Mesendoderm (in vitro differentiated cells): ENCODE data around the gene CMTM4.

ENCODE experiments used
- DNase-seq: peaks from one replicate; pipeline ENCODE4 v3.0.0; 2013
- H2AK5ac ChIP-seq: 2 replicates; pipeline ENCODE4 v1.6.1; 2013; ENCODE audit warnings: low read length, inconsistent platforms
- H2BK120ac ChIP-seq: 2 replicates; pipeline ENCODE4 v1.6.1; 2013; ENCODE audit warnings: low read depth, mild to moderate bottlenecking, low read length, moderate library complexity, mixed read lengths
- H2BK15ac ChIP-seq: replicated peaks from 2 replicates; pipeline ENCODE4 v1.6.1; 2013; ENCODE audit warnings: low read depth, mild to moderate bottlenecking, moderate library complexity
- H2BK5ac ChIP-seq: 2 replicates; pipeline ENCODE4 v1.6.1; 2013; ENCODE audit warnings: low read length, inconsistent platforms
- H3K18ac ChIP-seq: 2 replicates; pipeline ENCODE4 v1.6.1; 2013; ENCODE audit warnings: mild to moderate bottlenecking, low read length, mixed read lengths
- H3K23ac ChIP-seq: one replicate; pipeline ENCODE4 v1.6.1; 2013; ENCODE audit warnings: low read length
- H3K27ac ChIP-seq: 2 replicates; pipeline ENCODE4 v1.5.1; 2013; ENCODE audit warnings: low read depth, mild to moderate bottlenecking, inconsistent platforms, low read length, moderate library complexity
- H3K27me3 ChIP-seq: 2 replicates; pipeline ENCODE4 v1.6.1; 2013; ENCODE audit warnings: low read length, control low read depth, mild to moderate bottlenecking, inconsistent platforms; ENCODE audit not compliant: insufficient read depth, poor library complexity
- H3K36me3 ChIP-seq: 2 replicates; pipeline ENCODE4 v1.6.1; 2013; ENCODE audit warnings: low read length, inconsistent platforms; ENCODE audit not compliant: control insufficient read depth, insufficient read depth
- H3K4ac ChIP-seq: one replicate; pipeline ENCODE4 v1.6.1; 2013; ENCODE audit warnings: low read depth, mild to moderate bottlenecking, low read length, moderate library complexity
- H3K4me1 ChIP-seq: 2 replicates; pipeline ENCODE4 v1.6.1; 2013; ENCODE audit warnings: low read depth, low read length, inconsistent platforms; ENCODE audit not compliant: control insufficient read depth
- H3K4me2 ChIP-seq: 2 replicates; pipeline ENCODE4 v1.6.1; 2013; ENCODE audit warnings: low read length
- H3K4me3 ChIP-seq: 2 replicates; pipeline ENCODE4 v1.5.1; 2013; ENCODE audit warnings: mild to moderate bottlenecking, low read length
- H3K56ac ChIP-seq: one replicate; pipeline ENCODE4 v1.6.1; 2013; ENCODE audit warnings: low read length
- H3K79me1 ChIP-seq: 2 replicates; pipeline ENCODE4 v1.6.1; 2013; ENCODE audit warnings: low read length, inconsistent platforms
- H3K79me2 ChIP-seq: 2 replicates; pipeline ENCODE4 v1.6.1; 2013; ENCODE audit warnings: mild to moderate bottlenecking, low read length; ENCODE audit not compliant: control insufficient read depth, insufficient read depth
- H3K9ac ChIP-seq: 2 replicates; pipeline ENCODE4 v1.6.1; 2013; ENCODE audit warnings: low read length, inconsistent platforms
- H4K5ac ChIP-seq: one replicate; pipeline ENCODE4 v1.6.1; 2013; ENCODE audit warnings: low read length
- H4K8ac ChIP-seq: one replicate; pipeline ENCODE4 v1.6.1; 2013; ENCODE audit warnings: low read depth, mild to moderate bottlenecking, control low read depth, low read length, moderate library complexity
- WGBS: extraction: QIAGEN DNeasy Blood & Tissue Kit; methylation state at CpG from one replicate; pipeline ENCODE4 v1.1.7; 2013; ENCODE audit warnings: low lambda C conversion rate, missing lambda C conversion rate; ENCODE audit not compliant: insufficient coverage; ENCODE audit errors: extremely low coverage; 5-methylcytosine and 5-hydroxymethylcytosine counted together

Gene CMTM4

DNA sequence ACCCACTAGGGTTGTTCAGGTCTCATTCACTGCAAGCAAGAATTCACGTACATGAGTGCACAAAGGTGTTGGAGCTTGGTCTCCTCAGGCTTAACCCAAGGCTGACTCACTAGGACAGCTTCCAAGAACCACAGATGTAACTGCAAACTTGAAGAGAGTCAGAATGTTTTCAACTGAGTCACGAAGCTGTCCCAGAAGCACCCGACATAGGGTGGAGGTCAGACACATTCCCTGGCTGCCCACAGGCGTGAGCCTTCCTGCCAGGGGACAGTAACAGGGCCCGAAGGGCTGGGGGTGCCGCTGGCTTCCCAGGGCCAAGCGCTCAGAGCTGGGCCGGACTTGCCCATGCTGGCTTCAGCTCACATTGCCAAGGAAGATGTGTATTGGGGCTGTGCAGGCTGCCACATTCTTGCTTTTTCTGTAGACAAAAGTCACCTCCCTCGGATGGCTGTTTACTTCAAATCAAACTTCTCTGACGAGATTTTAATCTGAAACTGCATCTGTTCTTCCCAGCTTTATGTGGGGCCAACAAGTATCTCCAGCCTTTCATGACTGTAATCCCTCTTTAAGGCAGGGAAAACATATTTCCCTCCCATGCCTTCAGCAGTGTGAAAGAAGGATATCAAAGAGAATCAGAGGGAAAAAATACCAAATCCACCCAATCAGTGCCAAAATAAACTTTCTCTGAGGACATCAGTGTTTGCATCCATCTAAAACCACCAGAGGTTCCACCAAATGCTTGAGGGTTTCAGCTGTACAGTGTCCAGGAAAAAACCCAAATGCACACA is 77.8 kb downstream of the CMTM4 start:
- WGBS, result no CpG with 5 or more reads among the region's 10 CpGs
- Histone ChIP-seq H3K4me2 (no peak overlapping the region), H3K4me3 (no peak overlapping the region), H3K4me1 (peaks cover 24% of the 10 kb centered on the region), H3K36me3 (peaks cover 2% of the 10 kb centered on the region), H2BK5ac (peak overlapping the region; percentile 69), H3K4ac (peak overlapping the region; percentile 19), H3K27ac (peak overlapping the region; percentile 22), H2BK120ac (no peak overlapping the region), H4K8ac (no peak overlapping the region), H3K56ac (peak overlapping the region; percentile 6), H3K9ac (no peak overlapping the region), H4K5ac (no peak overlapping the region), H3K79me2 (no peaks in the 10 kb centered on the region), H2AK5ac (peak overlapping the region; percentile 40), H3K79me1 (no peaks in the 10 kb centered on the region), H3K27me3 (no peaks in the 10 kb centered on the region), H3K23ac (no peak overlapping the region), H2BK15ac (no peak overlapping the region), H3K18ac (no peak overlapping the region)
- peak; percentile 54 for DNase-seq

DNA sequence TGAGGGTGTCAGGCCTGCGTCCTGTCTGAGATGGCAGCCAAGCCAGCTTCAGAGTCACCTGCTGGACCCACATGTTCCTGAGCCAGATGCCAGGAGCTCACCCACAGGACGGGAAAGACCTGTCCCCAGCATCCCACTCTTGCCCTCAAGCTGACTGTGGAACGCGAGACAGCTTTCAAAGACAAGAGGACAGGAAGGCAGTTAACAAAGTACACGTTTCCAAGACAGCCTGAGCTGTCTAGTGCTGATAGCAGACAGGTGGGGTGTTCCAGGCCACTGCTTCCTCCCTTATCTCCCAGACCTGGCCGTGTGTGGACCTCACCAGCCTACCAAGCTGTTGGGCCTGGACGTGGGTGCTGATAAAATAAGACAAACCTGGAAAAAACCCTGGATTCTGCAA is 78.8 kb downstream of the CMTM4 start:
- Histone ChIP-seq H3K79me2 (no peaks in the 10 kb centered on the region), H3K4ac (no peak overlapping the region), H3K4me2 (no peak overlapping the region), H3K56ac (peak overlapping the region; percentile 62), H3K79me1 (no peaks in the 10 kb centered on the region), H2BK5ac (peak overlapping the region; percentile 59), H3K36me3 (peaks cover 5% of the 10 kb centered on the region), H3K9ac (no peak overlapping the region), H3K27ac (peak overlapping the region; percentile 74), H4K8ac (no peak overlapping the region), H3K23ac (no peak overlapping the region), H3K4me3 (no peak overlapping the region), H4K5ac (no peak overlapping the region), H2BK120ac (no peak overlapping the region), H3K27me3 (no peaks in the 10 kb centered on the region), H2AK5ac (peak overlapping the region; percentile 89), H2BK15ac (no peak overlapping the region), H3K4me1 (peaks cover 18% of the 10 kb centered on the region), H3K18ac (no peak overlapping the region)
- WGBS, result no CpG with 5 or more reads among the region's 7 CpGs
- DNase-seq, result peak; percentile 30

GRCh38 chr16:66617010-66617434 is 79.5 kb downstream of the CMTM4 start:
- H3K4me2 ChIP-seq, result no peak overlapping the region
- peaks cover 18% of the 10 kb centered on the region for H3K4me1 ChIP-seq
- no peak overlapping the region for H3K23ac ChIP-seq
- H3K79me1 ChIP-seq, result no peaks in the 10 kb centered on the region
- no CpG with 5 or more reads among the region's 2 CpGs for WGBS
- no peaks in the 10 kb centered on the region for H3K27me3 ChIP-seq
- DNase-seq, result peak; percentile 52
- no peak overlapping the region for H3K56ac ChIP-seq
- H4K8ac ChIP-seq, result no peak overlapping the region
- no peak overlapping the region for H2AK5ac ChIP-seq
- H2BK120ac ChIP-seq, result no peak overlapping the region
- no peak overlapping the region for H2BK5ac ChIP-seq
- H3K18ac ChIP-seq, result no peak overlapping the region
- H4K5ac ChIP-seq, result no peak overlapping the region
- H3K4me3 ChIP-seq, result no peak overlapping the region
- H3K79me2 ChIP-seq, result no peaks in the 10 kb centered on the region
- no peak overlapping the region for H3K4ac ChIP-seq
- H3K27ac ChIP-seq, result no peak overlapping the region
- H2BK15ac ChIP-seq, result no peak overlapping the region
- H3K36me3 ChIP-seq, result peaks cover 8% of the 10 kb centered on the region
- no peak overlapping the region for H3K9ac ChIP-seq

DNA sequence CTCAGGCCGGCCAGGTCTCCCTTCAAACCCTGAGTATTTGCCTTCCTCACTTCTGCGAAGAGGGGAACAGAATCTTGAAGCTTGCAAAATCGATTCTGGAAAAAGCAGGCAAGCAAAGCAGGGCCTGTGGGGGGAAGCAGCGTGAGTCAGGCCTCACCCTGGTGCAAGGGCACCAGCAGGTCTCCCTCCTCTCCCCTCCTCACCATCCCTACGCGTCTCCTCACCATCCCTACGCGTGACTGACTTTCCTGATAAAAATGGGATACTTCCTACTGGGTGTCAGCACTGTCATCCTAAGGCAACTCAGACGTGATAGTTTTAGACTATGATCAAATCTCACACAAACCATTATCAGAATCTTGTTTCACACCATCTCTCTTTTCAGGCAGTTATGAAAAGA is 80.0 kb downstream of the CMTM4 start:
- peak overlapping the region; percentile 62 for H2BK5ac ChIP-seq
- no peaks in the 10 kb centered on the region for H3K27me3 ChIP-seq
- H3K4me1 ChIP-seq, result peaks cover 18% of the 10 kb centered on the region
- H3K9ac ChIP-seq, result peak overlapping the region; percentile 42
- H2BK15ac ChIP-seq, result no peak overlapping the region
- H3K4me3 ChIP-seq, result no peak overlapping the region
- peaks cover 8% of the 10 kb centered on the region for H3K36me3 ChIP-seq
- peak; percentile 63 for DNase-seq
- H3K79me1 ChIP-seq, result no peaks in the 10 kb centered on the region
- peak overlapping the region; percentile 65 for H3K18ac ChIP-seq
- H2AK5ac ChIP-seq, result no peak overlapping the region
- H3K27ac ChIP-seq, result peak overlapping the region; percentile 57
- H3K4me2 ChIP-seq, result no peak overlapping the region
- no CpG with 5 or more reads among the region's 9 CpGs for WGBS
- no peaks in the 10 kb centered on the region for H3K79me2 ChIP-seq
- H3K4ac ChIP-seq, result no peak overlapping the region
- peak overlapping the region; percentile 44 for H3K56ac ChIP-seq
- no peak overlapping the region for H3K23ac ChIP-seq
- H2BK120ac ChIP-seq, result no peak overlapping the region
- no peak overlapping the region for H4K8ac ChIP-seq
- H4K5ac ChIP-seq, result no peak overlapping the region

DNA sequence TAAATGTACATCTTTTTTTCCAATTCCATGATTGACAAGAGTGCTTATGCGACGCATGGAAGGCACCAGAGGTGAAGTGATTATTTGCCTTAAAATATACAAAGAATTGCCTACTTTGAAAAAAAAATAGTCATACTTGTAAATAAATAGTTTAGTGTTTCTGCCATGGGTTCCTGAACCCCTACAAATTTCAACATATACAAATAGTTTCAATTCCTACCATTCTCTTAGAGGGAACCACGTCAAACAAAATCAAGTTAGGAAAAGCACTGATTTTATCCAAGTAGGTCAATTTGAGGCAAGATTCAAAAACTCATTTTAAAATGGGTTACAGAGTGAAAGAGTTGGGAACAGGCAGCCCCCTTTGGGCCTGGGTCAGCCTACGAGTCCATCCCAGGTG is 80.4 kb downstream of the CMTM4 start:
- no peak overlapping the region for H4K5ac ChIP-seq
- no peak for DNase-seq

More for the DNA sequence above, 80.4 kb downstream of the CMTM4 start:
- H3K27me3 ChIP-seq, result no peaks in the 10 kb centered on the region
- H3K23ac ChIP-seq, result no peak overlapping the region
- no peak overlapping the region for H2BK120ac ChIP-seq
- no peak overlapping the region for H3K4me2 ChIP-seq
- H2BK15ac ChIP-seq, result no peak overlapping the region
- H4K8ac ChIP-seq, result no peak overlapping the region
- peak overlapping the region; percentile 65 for H3K18ac ChIP-seq
- H3K27ac ChIP-seq, result peak overlapping the region; percentile 57
- H3K79me1 ChIP-seq, result no peaks in the 10 kb centered on the region
- no peak overlapping the region for H3K4ac ChIP-seq
- H3K79me2 ChIP-seq, result no peaks in the 10 kb centered on the region
- peak overlapping the region; percentile 44 for H3K56ac ChIP-seq
- WGBS, result no CpG with 5 or more reads among the region's 4 CpGs
- H2AK5ac ChIP-seq, result no peak overlapping the region
- peak overlapping the region; percentile 42 for H3K9ac ChIP-seq
- peak overlapping the region; percentile 62 for H2BK5ac ChIP-seq
- H3K4me1 ChIP-seq, result peaks cover 18% of the 10 kb centered on the region
- H3K4me3 ChIP-seq, result no peak overlapping the region
- peaks cover 8% of the 10 kb centered on the region for H3K36me3 ChIP-seq
